Measurements from ENCODE around the gene ETV3. TPM values are rescaled to one million over a fixed set of nuclear protein-coding genes. Genes with fewer than 3 reads are reported as not detected.

ETV3 gene
- total and polyA plus RNA-seq, 10 of the 15 experiments (the other 5 are each of a cell fraction or from before 2014, with no cell fraction given), result 1.7 to 13.8 (median 7.2) TPM

DNA sequence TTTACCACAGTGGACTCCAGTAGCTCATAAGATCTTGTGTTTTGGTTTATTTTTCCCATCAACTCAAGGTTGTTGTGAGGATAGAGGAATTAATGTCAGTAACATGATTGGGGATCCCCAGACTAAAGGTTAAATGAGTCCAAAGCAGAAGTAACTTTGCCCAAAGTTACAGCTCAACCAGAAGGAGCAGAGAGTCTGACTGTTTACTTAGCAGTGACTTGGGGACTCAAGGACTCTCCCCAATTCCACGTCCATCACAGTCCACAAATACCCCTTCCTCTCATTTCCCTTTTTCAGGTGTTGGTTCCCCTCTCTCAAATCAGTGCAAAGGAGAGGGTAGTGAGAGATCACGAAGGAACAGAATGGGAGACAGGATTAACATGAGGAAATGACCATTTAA, 4.0 kb upstream of the ETV3 start:
- H3K27ac ChIP-seq (ENCODE audit: control insufficient read depth, insufficient read depth), result no peak overlapping the region
- H3K9ac ChIP-seq (ENCODE audit: control insufficient read depth, insufficient read depth, low read length), result no peak overlapping the region
- H3K4me3 ChIP-seq, result no peak overlapping the region
- WGBS (ENCODE audit: insufficient coverage, insufficient replicate concordance, low lambda C conversion rate, missing lambda C conversion rate), result 3% methylated on average over 2 of the region's 2 CpGs
- FAIRE-seq (no peak), DNase-seq (ENCODE audit: low read depth, low spot score) (no peak), ATAC-seq (no peak)
- H3K4me2 ChIP-seq (ENCODE audit: control insufficient read depth, insufficient read depth), result no peak overlapping the region
- H3K27me3 ChIP-seq (replicated peaks in 1 of 2; ENCODE audit: control insufficient read depth in 2 of 2, insufficient read depth in 2 of 2, low read length in 1 of 2), result no peaks in the 10 kb centered on the region
- H4K20me1 ChIP-seq (ENCODE audit: control insufficient read depth, insufficient read depth), result no peaks in the 10 kb centered on the region
- ChIA-PET SMC1A (ENCODE audit: uncharacterized antibody, unreplicated experiment) (interaction anchor here (0.6 to 1.9 kb wide), 7 partner anchors 8 to 65 kb away, joined by 3 to 8 read pairs (median 4); no protein-coding TSS in a partner anchor), RAD21 (ENCODE audit: unreplicated experiment) (interaction anchor here (1.0 to 1.9 kb wide), 4 partner anchors 10 to 52 kb away, joined by 3 to 12 read pairs (median 7); no protein-coding TSS in a partner anchor), POLR2A (interaction anchor here (1.5 to 3.0 kb wide), 2 partner anchors 36 to 103 kb away, joined by 3 to 10 read pairs; no protein-coding TSS in a partner anchor), CTCF (interaction anchor here (0.9 to 4.3 kb wide), 5 partner anchors 12 to 369 kb away, joined by 3 to 46 read pairs (median 4); no protein-coding TSS in a partner anchor)
- H3K4me1 ChIP-seq (ENCODE audit: control insufficient read depth, insufficient read depth, low read length), result peaks cover 9% of the 10 kb centered on the region; the same call in 1 of the 2 replicates
- no peaks in the 10 kb centered on the region for H3K9me3 ChIP-seq (replicated peaks; ENCODE audit: control insufficient read depth, insufficient read depth, low read length)
- H2AFZ ChIP-seq (ENCODE audit: control insufficient read depth, low read depth, low read length), result no peak overlapping the region
- in situ Hi-C loops (cut with MboI) (no loop called here), intact Hi-C loops (cut with micrococcal nuclease; ENCODE audit: unreplicated experiment) (no loop called here)
- no peaks in the 10 kb centered on the region for H3K36me3 ChIP-seq (ENCODE audit: control insufficient read depth in 2 of 2, insufficient read depth in 2 of 2, low read length in 1 of 2)
- peaks cover 9% of the 10 kb centered on the region for H3K79me2 ChIP-seq (ENCODE audit: control insufficient read depth, insufficient read depth, low read length)
- BruUV-seq (replicated peaks), result no TSS peak
- TF ChIP-seq YBX1 (IDR thresholded peaks at IDR 0.05) (no peak), SMARCA5 (IDR thresholded peaks at IDR 0.05) (no peak), IKZF1 (conservative IDR thresholded peaks at IDR 0.05) (0 out of 2 replicates have a peak, but pooled peaks have one; percentile 24), SP1 (IDR thresholded peaks at IDR 0.05; ENCODE audit: low read depth, low read length) (no peak), SUZ12 (IDR thresholded peaks at IDR 0.05; ENCODE audit: unreplicated experiment) (no peak), NR2C2 (IDR thresholded peaks at IDR 0.05; ENCODE audit: borderline replicate concordance, control insufficient read depth, insufficient read length, low read depth) (no peak), ZNF384 (IDR thresholded peaks at IDR 0.05; ENCODE audit: borderline replicate concordance, low read depth, low read length) (no peak), DPF2 (IDR thresholded peaks at IDR 0.05) (0 out of 2 replicates have a peak, but pooled peaks have one; percentile 48), HCFC1 (IDR thresholded peaks at IDR 0.05; ENCODE audit: low read length) (no peak), PKNOX1 (IDR thresholded peaks at IDR 0.05) (peak; percentile 31; the same call in 1 of the 2 replicates), IKZF2 (IDR thresholded peaks at IDR 0.05) (peak; percentile 45 to 56; a peak in 3 of 4 replicates), CHD2 (IDR thresholded peaks at IDR 0.05; ENCODE audit: borderline replicate concordance, low read depth, low read length) (no peak), CREM (IDR thresholded peaks at IDR 0.05; ENCODE audit: low read depth) (no peak), ZNF24 (IDR thresholded peaks at IDR 0.05) (no peak), POLR2AphosphoS2 (IDR thresholded peaks at IDR 0.05; ENCODE audit: low read depth, low read length) (no peak)
- TF ChIP-seq, protein P1, sequence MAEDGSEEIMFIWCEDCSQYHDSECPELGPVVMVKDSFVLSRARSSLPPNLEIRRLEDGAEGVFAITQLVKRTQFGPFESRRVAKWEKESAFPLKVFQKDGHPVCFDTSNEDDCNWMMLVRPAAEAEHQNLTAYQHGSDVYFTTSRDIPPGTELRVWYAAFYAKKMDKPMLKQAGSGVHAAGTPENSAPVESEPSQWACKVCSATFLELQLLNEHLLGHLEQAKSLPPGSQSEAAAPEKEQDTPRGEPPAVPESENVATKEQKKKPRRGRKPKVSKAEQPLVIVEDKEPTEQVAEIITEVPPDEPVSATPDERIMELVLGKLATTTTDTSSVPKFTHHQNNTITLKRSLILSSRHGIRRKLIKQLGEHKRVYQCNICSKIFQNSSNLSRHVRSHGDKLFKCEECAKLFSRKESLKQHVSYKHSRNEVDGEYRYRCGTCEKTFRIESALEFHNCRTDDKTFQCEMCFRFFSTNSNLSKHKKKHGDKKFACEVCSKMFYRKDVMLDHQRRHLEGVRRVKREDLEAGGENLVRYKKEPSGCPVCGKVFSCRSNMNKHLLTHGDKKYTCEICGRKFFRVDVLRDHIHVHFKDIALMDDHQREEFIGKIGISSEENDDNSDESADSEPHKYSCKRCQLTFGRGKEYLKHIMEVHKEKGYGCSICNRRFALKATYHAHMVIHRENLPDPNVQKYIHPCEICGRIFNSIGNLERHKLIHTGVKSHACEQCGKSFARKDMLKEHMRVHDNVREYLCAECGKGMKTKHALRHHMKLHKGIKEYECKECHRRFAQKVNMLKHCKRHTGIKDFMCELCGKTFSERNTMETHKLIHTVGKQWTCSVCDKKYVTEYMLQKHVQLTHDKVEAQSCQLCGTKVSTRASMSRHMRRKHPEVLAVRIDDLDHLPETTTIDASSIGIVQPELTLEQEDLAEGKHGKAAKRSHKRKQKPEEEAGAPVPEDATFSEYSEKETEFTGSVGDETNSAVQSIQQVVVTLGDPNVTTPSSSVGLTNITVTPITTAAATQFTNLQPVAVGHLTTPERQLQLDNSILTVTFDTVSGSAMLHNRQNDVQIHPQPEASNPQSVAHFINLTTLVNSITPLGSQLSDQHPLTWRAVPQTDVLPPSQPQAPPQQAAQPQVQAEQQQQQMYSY (CRISPR knock-in tag; IDR thresholded peaks at IDR 0.05), result no peak
- TF ChIP-seq, protein P2, sequence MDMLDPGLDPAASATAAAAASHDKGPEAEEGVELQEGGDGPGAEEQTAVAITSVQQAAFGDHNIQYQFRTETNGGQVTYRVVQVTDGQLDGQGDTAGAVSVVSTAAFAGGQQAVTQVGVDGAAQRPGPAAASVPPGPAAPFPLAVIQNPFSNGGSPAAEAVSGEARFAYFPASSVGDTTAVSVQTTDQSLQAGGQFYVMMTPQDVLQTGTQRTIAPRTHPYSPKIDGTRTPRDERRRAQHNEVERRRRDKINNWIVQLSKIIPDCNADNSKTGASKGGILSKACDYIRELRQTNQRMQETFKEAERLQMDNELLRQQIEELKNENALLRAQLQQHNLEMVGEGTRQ (IDR thresholded peaks at IDR 0.05; ENCODE audit: borderline replicate concordance, low read depth, low read length), result no peak
- TF ChIP-seq, protein P3, sequence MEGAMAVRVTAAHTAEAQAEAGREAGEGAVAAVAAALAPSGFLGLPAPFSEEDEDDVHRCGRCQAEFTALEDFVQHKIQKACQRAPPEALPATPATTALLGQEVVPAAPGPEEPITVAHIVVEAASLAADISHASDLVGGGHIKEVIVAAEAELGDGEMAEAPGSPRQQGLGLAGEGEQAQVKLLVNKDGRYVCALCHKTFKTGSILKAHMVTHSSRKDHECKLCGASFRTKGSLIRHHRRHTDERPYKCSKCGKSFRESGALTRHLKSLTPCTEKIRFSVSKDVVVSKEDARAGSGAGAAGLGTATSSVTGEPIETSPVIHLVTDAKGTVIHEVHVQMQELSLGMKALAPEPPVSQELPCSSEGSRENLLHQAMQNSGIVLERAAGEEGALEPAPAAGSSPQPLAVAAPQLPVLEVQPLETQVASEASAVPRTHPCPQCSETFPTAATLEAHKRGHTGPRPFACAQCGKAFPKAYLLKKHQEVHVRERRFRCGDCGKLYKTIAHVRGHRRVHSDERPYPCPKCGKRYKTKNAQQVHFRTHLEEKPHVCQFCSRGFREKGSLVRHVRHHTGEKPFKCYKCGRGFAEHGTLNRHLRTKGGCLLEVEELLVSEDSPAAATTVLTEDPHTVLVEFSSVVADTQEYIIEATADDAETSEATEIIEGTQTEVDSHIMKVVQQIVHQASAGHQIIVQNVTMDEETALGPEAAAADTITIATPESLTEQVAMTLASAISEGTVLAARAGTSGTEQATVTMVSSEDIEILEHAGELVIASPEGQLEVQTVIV (IDR thresholded peaks at IDR 0.05; ENCODE audit: borderline replicate concordance, partially characterized antibody), result no peak

Data from GM12878 (cell line).